ENCODE measurements around the gene PRELID1.

PRELID1 gene

DNA sequence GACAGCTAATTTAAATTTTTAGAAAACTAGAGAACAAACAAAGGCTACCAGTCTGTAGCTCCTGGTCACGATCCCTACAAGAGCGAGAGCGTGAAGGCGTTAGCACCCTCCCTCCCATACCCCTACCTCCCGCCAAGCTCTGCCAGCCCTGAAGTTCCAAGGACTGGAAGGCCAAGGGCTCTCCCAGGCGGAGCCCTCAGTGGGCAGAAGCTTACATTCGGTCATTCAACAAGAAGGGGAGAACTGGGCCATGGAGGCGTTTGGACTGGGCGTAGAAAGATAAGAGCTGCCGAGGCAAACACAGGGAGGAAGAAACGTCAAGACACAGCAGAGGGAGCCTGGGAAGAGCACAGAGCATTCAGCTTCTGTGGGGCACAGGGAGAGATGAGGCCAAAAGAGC lies 5.1 kb downstream of the PRELID1 start:
- POLR2A ChIA-PET = no interaction called here
- no peak for DNase-seq (ENCODE audit: extremely low spot score)
- CTCF ChIA-PET = interaction anchor here (1.1 to 8.1 kb wide), 26 partner anchors 10 to 195 kb away, joined by 3 to 64 read pairs (median 14); partner anchors contain the start of genes F12, LMAN2, PFN3 and PRR7
- TF ChIP-seq, protein P1, sequence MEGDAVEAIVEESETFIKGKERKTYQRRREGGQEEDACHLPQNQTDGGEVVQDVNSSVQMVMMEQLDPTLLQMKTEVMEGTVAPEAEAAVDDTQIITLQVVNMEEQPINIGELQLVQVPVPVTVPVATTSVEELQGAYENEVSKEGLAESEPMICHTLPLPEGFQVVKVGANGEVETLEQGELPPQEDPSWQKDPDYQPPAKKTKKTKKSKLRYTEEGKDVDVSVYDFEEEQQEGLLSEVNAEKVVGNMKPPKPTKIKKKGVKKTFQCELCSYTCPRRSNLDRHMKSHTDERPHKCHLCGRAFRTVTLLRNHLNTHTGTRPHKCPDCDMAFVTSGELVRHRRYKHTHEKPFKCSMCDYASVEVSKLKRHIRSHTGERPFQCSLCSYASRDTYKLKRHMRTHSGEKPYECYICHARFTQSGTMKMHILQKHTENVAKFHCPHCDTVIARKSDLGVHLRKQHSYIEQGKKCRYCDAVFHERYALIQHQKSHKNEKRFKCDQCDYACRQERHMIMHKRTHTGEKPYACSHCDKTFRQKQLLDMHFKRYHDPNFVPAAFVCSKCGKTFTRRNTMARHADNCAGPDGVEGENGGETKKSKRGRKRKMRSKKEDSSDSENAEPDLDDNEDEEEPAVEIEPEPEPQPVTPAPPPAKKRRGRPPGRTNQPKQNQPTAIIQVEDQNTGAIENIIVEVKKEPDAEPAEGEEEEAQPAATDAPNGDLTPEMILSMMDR (IDR thresholded peaks at IDR 0.05; ENCODE audit: control extremely low read depth, extremely low read depth, low read depth, missing control alignments) = no peak

DNA sequence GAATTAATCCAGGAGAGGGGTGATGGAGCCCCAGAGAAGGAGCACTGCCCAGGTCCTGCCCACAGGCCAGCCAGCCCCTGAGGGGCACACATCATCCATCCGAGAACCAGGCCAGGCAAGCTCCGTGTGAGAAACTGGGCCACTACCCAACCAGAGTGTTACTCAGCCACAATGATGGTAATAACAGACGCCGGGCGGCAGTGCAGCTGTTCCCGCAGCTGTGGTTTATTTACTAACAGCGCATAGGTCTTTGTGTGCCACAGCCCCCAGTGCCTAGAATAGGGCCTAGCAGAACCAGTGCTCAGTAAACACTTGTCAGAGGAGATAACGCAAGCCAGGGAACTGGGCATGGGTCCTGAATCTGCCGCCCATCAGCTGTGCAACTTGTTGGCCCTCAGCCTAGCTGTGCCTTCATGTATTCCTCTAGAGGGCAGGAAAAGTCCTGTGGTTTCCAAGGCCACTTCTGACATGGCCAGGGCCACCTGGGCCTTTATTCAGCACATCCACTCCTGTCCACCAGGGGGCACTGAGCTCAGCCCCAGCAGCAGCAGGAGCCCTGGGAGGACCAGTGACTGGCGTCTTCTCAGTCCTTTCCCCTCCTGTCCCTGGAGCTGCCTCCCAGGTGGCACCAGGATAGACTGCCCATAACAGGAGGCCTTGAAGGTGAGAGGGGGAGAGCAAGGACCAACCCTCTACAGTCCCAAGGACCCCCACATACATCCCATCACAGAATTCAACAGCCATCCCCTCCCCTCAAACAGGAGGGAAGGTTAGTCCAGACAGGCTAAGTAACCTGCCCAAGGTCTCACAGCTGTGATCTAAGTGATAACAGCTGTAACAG lies 6.0 kb downstream of the PRELID1 start:
- TF ChIP-seq, protein P1 (IDR thresholded peaks at IDR 0.05; ENCODE audit: control extremely low read depth, extremely low read depth, low read depth, missing control alignments) = peak; percentile 93
- peak; percentile 69 for DNase-seq (ENCODE audit: extremely low spot score)
- CTCF ChIA-PET = interaction anchor here (0.7 to 8.1 kb wide), 55 partner anchors 10 to 237 kb away, joined by 3 to 64 read pairs (median 4); partner anchors contain the start of genes F12, FGFR4, LMAN2 and PDLIM7
- POLR2A ChIA-PET = no interaction called here

DNA sequence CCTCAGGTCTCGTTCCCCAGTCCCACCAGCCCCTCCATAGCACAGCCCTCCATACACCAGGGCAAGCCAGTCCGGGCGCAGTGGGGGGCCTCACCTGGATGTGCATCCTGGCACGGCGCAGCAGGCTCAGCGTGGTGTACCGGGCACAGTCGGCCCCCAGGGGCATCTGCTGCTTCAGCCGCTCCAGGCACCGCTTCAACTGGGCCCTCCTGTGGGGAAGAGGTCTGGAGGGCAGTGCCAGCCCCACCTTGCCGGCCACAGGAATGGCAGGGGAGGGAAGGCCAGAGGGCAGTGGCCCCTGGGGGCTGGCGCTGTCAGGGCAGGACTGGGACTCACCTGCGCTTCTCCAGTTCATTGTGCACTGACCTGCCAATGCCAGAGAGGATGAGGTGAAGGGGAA lies 6.7 kb downstream of the PRELID1 start:
- CTCF ChIA-PET = interaction anchor here (0.7 to 8.1 kb wide), 50 partner anchors 10 to 238 kb away, joined by 3 to 64 read pairs (median 5); partner anchors contain the start of genes FGFR4, LMAN2, PDLIM7 and PFN3
- TF ChIP-seq, protein P1 (IDR thresholded peaks at IDR 0.05; ENCODE audit: control extremely low read depth, extremely low read depth, low read depth, missing control alignments) = no peak
- DNase-seq (ENCODE audit: extremely low spot score) = no peak
- POLR2A ChIA-PET = no interaction called here

DNA sequence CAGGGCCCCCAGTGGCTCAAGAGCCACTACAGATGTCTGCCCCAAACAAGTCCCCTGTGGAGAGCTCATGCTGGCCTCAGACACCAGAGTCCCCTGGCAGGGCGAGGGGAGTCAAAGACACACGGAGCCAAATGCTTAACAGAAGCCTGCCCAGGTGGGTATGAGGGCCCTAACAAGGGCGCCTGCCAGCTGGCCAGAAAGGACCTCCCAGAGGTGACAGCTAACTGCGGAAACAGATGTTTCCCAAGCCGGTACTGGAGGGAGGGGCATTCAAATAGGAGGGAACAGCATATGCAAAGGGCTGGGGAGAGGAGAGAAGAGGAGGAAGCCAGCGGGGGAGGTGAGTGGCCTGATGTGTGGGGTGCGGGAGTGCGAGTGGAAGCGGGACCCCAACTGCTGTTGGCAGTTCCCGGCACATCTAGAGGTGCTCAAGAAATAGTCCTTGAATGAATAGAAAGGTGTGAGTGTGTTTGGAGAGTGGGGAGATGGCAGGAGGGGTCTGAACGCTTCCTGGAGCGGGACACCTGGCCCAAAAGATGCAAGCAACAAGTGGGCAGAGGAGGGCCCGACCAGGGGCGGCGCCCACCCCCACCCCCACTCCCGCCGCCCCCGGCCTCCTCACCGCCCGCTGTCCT lies 7.3 kb downstream of the PRELID1 start:
- TF ChIP-seq, protein P1 (IDR thresholded peaks at IDR 0.05; ENCODE audit: control extremely low read depth, extremely low read depth, low read depth, missing control alignments) = no peak
- ChIA-PET POLR2A (no interaction called here), CTCF (interaction anchor here (0.7 to 8.1 kb wide), 35 partner anchors 9 to 239 kb away, joined by 3 to 64 read pairs (median 8); partner anchors contain the start of genes PFN3, PRR7 and RGS14)
- DNase-seq (ENCODE audit: extremely low spot score) = no peak

DNA sequence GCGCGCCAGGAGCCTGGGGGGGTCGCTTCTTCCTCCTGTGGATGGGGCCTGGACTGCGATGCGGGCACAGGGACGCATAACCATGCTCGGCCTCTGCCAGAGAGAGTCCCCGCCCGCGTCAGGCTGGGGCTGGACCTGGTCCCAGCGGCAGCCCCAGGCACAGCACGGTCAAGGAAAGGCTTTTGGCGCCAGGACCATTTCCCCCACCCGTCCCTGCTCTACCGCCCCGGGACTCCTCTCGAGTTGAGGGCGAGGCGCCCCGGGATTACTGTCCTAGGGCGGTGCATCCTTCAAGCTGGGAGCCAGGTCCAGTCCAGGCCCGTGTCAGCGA lies 7.8 kb downstream of the PRELID1 start:
- DNase-seq (ENCODE audit: extremely low spot score) = no peak
- TF ChIP-seq, protein P1 (IDR thresholded peaks at IDR 0.05; ENCODE audit: control extremely low read depth, extremely low read depth, low read depth, missing control alignments) = no peak
- ChIA-PET POLR2A (no interaction called here), CTCF (interaction anchor here (1.3 to 8.1 kb wide), 10 partner anchors 10 to 197 kb away, joined by 4 to 64 read pairs (median 14); no protein-coding TSS in a partner anchor)

All from GM10248 (cell line).